Dermis blood vessel endothelial cell (primary cell): ENCODE results near the gene PHF21B. TPM values are rescaled to one million over a fixed set of nuclear protein-coding genes. Genes with fewer than 3 reads are reported as not detected.

Experiments used
- DNase-seq: peaks from one replicate; pipeline ENCODE4 v3.0.0; 2010
- total RNA-seq: library from RNA; depleted of rRNA; stranded (reverse); fragments of >200 nt; gene quantifications from 2 replicates; pipeline ENCODE4 v1.2.3, GENCODE V29; 2014

Gene PHF21B
- total RNA-seq, 1 donor from 2014 or later = not detected

DNA sequence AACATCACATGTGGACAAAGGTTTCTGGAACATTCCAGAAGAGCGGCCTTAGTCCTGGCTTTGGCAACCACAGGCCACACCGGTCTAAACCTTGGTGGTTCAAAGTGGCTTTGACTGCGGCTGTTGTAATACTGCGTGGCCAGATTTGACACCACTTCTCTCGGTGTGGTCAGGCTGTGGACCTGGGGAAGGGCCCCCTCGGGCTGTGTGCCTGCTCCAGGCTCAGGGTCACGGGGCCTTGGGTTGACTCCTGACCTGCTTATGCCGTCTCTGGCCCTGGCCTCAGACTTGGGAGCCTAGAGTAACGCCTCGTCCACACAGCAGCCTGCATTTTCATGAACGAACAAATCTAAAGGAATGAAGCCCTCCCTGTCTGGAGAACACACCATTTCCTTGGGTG is 118.0 kb downstream of the PHF21B start:
- DNase-seq = no peak

- no peak for DNase-seq
Measured at GRCh38 chr22:44891293-44891747, 118.5 kb downstream of the PHF21B start.

DNA sequence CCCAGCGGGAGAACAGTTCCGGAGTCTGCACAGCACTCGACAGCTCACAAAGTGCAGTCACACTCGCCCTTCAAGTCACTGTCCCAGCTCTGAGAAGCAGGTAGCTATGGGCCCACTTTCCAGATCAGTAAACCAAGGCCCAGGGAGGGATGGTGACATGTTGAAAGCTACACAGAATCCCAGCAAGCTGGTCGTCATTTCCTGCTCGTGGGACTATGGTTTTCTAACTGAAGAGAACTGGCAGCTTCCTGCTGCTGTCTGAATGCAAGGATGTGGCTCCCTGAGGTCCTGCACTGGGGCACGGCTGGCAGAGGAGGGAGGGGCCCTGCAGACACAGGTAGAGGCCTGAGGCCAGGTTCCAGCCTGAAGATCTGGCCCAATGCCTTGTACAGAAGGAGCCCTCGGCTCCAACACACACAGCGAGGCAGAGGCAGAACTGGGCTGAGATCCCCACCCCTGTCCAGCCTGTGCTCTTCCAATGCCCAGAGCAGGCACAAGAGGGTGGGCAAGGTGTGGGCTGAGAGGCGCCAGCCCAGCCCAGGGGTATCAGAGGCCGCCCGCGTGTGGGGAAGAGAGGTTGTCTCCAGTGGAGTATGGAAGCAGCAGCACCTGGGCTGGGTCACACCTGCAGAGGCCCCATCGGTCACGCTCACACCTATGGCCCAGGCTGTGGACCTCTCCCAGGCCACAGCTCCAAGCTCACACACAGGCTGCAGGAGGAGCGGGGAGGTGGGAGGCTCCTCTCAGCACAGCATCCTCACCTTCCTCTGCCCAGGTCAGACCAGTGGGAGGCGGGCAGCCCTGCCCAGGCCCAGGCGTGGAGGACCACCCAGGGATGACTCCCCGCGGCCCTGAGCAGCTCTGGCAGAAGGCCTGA is 119.2 kb downstream of the PHF21B start:
- DNase-seq = no peak

GRCh38 chr22:44889255-44889878 is 120.4 kb downstream of the PHF21B start:
- no peak for DNase-seq

GRCh38 chr22:44888491-44889254 is 121.1 kb downstream of the PHF21B start:
- no peak for DNase-seq

DNA sequence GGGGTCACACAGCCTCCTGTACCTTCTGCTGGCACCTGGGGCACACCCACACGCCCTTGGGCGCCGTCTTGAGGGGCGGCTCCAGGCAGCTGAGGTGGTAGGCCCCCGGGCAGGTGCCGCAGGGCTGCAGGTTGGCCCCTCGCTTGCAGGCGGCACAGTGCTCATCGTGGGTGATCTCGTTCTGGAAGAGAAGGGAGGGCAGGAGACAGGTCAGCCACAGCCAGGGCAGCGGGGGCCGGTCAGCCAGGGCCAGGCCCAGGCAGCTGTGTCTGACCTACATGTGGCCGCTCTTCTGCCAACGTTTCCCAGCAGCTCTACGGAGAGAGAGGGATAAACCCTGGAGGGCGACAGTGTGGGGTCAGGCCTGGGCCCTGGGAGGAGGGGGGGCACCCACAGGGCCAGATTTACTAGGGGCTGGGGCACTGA is 121.9 kb downstream of the PHF21B start:
- DNase-seq = no peak

DNA sequence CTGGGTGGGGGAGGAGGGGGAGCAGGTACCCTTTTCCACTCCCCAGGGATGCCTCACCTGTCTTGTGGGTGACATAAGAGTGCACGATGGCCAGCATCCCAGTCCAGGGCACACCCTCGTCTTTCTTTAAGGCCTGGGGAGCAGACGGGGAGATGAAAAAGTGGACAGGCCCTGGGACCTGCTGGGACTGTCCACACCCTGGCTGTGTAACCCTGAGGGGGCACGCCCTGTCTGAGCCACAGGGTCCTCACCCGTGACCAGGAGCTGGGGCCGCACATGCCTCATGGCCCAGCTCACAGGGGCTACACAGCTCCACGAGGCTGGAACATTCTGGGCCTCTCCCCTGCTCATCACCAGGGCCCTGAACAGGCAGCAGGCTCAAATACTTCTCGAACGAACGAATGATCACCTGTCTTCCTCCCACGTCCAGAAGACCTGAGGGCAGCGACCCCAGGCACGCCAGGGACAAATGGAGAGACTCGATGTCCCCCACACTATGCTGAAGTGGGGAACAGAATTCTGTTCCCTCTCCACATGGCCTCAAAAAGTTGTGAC is 123.9 kb downstream of the PHF21B start:
- DNase-seq = no peak

DNA sequence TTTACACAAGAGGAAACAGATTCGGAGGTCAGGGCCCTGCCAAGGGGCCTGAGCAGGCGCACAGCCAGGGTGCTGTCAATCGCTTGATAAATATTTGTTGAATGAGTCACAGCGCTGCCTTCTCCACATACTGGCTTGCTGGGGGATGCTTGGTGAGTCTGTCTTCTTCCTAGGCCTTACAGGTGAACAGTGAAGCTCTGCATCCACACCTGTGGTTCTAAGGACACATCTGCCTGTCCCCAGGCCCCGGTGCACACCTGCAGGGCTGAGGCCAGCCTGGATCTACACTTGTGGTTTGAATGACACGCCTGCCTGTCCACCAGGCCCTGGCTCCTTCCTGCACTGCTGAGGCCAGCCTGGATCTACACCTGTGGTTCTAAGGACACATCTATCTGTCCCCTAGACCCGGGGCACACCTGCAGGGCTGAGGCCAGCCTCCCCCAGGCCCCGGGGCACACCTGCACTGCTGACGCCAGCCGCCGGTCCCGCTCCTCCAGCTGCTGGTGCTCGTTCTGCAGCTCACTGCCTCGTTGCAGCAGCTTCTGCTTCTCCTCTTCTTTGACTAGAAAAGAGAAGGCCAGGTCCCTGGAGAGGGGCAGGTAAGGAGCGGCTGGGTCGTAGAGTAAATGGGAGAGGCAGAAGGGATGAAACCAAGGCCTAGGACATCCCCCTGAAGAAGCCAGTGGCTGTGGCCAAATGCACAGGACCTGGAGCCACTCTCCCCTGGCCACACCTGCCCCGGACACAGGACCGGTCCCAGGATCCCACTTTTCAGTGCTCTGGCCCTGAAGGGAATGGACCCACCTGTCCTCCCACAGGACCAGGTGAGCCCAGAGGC is 124.6 kb downstream of the PHF21B start:
- DNase-seq = no peak

DNA sequence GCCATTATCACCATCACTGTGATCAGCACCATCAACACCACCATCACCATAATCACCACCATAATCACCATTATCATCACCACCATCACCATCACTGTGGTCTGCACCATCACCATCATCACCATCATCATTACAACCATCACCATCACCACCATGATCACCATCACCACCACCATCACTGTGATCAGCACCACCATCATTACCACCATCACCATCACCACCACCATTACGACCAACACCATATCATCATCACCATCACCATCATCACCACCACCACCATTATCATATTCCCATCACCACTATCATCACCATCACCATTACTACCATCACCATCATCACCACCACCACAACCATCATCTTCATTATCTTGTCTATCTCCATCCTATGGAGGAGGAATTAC is 125.2 kb downstream of the PHF21B start:
- no peak for DNase-seq

DNA sequence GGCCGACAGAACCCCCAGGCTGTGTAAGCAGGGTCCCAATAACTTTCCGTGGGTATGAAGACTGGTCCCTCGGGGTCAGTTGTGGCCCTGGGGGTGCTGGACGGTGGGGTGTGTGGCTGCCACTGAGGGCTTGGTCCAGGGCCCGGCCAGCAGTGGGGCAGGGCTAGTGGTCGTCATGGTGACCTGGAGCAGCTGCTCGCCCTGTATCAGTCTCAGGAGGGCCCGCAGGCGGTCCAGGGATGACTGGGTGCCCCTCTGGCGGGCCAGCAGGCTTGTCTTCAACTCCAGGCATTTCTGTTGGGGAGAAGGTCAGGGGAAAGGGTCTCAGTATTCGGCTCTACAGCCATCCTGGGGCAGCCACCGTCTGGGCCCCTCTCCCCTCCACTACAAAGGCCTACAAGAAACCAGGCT is 126.8 kb downstream of the PHF21B start:
- no peak for DNase-seq

- DNase-seq = no peak
Measured at GRCh38 chr22:44882226-44882905, 127.4 kb downstream of the PHF21B start.

- DNase-seq = no peak
Measured at GRCh38 chr22:44881624-44882023, 128.2 kb downstream of the PHF21B start.

- DNase-seq = no peak
Measured at GRCh38 chr22:44880610-44881290, 129.1 kb downstream of the PHF21B start.

GRCh38 chr22:44879301-44879680 is 130.5 kb downstream of the PHF21B start:
- no peak for DNase-seq

- DNase-seq = no peak
Measured at GRCh38 chr22:44878483-44879300, 131.1 kb downstream of the PHF21B start.

DNA sequence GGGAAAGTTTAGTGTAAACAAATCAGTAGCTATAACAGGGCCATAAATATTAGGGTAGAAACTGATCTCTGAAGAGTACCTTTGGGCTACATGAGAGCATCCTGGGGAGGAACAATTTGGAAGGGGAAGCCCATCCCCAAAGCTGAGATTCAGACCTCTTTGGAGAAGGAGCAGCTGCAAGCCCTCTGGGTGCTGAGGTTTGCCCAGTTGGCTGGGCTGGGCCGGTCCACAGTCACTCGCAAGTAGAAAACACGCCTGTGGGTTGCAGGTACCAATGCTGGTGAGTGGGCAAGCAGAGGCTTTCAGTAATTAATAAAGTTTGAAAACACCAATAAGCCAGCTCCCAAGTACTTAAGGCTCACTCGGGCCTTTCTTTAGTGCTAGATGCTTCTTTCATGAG is 132.9 kb downstream of the PHF21B start:
- DNase-seq = no peak

DNA sequence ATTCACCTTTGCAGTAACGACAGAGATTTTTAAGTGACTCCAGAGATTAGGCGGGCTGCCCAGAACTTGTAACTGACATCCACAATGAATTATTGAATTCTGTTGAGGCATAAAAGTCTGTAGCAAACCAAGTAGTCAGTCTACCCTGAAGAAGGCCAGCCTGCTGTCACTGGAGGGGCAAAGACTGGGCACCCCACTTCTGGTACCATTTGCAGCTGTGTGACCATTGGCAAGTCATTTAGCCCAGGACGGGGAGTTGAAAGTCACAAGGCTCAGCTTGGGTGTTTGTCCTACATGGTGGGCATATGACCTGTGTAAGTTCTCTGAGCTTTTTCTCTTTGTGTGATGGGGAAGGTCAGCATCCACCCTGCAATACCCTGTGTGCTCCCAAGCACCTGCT is 138.0 kb downstream of the PHF21B start:
- DNase-seq = no peak

DNA sequence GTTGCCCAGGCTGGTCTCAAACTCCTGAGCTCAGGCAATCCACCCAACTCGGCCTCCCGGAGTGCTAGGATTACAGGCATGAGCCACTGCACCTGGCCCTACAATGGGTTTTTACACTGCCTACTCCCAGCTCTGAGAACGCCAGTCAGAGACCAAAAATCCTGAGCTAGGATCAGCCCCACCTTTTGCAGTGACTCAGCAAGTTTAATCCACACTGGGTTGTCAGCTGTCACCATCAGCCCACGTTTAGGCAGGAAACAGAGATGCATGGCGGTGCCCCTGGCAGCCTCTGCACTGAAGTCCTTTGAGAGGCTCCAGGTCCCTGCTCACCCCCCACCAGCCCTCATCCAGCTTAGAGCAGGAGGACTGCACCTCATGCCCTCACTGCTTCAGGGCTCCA is 139.8 kb downstream of the PHF21B start:
- DNase-seq = no peak

- DNase-seq = no peak
Measured at GRCh38 chr22:44869196-44869595, 140.6 kb downstream of the PHF21B start.
